Colon (tissue), 2 donors: Measurements from ENCODE around the gene SLC35A4.

Experiments used
- FAIRE-seq: peaks from 2 replicates; lab custom pipeline; 2012; peaks lifted over from hg19 to GRCh38; lab: Jason Lieb, UNC
- donor health status: control.
- donor health status: control.

Gene SLC35A4

GRCh38 chr5:140564196-140565023, at the start of gene SLC35A4, which contains the start of gene APBB3:
Gene SLC35A4 (plus strand): TSS chr5:140564828. CDS start chr5:140567170, 2,342 bp downstream.
Gene APBB3 (minus strand): TSS chr5:140564598. CDS start chr5:140564245, 353 bp downstream.
- peak; percentile 74 for FAIRE-seq

GRCh38 chr5:140524003-140524402, 40.6 kb upstream of the SLC35A4 start:
- FAIRE-seq: no peak

GRCh38 chr5:140540227-140540626, 24.4 kb upstream of the SLC35A4 start:
- FAIRE-seq: no peak

- FAIRE-seq: no peak
These were observed 21.7 kb upstream of the SLC35A4 start for GRCh38 chr5:140542972-140543371.

GRCh38 chr5:140544986-140545385, 19.6 kb upstream of the SLC35A4 start:
- FAIRE-seq: no peak

- FAIRE-seq: no peak
These were observed 19.0 kb upstream of the SLC35A4 start for GRCh38 chr5:140545606-140546005.

GRCh38 chr5:140546851-140547507, 17.6 kb upstream of the SLC35A4 start:
- no peak for FAIRE-seq

GRCh38 chr5:140547508-140548299, 16.9 kb upstream of the SLC35A4 start, which contains the start of gene EIF4EBP3:
Gene EIF4EBP3 (plus strand): TSS chr5:140547662. CDS start chr5:140547738, 76 bp downstream.
- FAIRE-seq: no peak

GRCh38 chr5:140548300-140548688, 16.3 kb upstream of the SLC35A4 start:
- FAIRE-seq: no peak

- no peak for FAIRE-seq
These were observed 15.8 kb upstream of the SLC35A4 start for GRCh38 chr5:140548791-140549190.

- no peak for FAIRE-seq
These were observed 15.1 kb upstream of the SLC35A4 start for GRCh38 chr5:140549237-140550144.

GRCh38 chr5:140550147-140551079, 14.2 kb upstream of the SLC35A4 start:
- FAIRE-seq: no peak

GRCh38 chr5:140551872-140552271, 12.8 kb upstream of the SLC35A4 start:
- no peak for FAIRE-seq

GRCh38 chr5:140553657-140554056, 11.0 kb upstream of the SLC35A4 start:
- FAIRE-seq: no peak

GRCh38 chr5:140554454-140554853, 10.2 kb upstream of the SLC35A4 start:
- no peak for FAIRE-seq

GRCh38 chr5:140555747-140556312, 8.8 kb upstream of the SLC35A4 start:
- FAIRE-seq: no peak

GRCh38 chr5:140556438-140556837, 8.2 kb upstream of the SLC35A4 start:
- no peak for FAIRE-seq

- no peak for FAIRE-seq
These were observed 7.4 kb upstream of the SLC35A4 start, which contains the start of gene SRA1 for GRCh38 chr5:140557136-140557805. Gene SRA1 (minus strand): TSS chr5:140557473. CDS start chr5:140557452, 21 bp downstream.

- FAIRE-seq: no peak
These were observed 6.7 kb upstream of the SLC35A4 start for GRCh38 chr5:140557965-140558364.
